HS-5 (cell line): ENCODE results near the gene TRPV4.
A peak's percentile ranks its signal among the peaks of the same experiment; 100 is the strongest.
"Not testable (repeated sequence)": the region's sequence is repeated elsewhere in the genome, so short reads cannot be mapped to it uniquely, and the experiment has no call there.

Experiments used
- DNase-seq: peaks from one replicate; pipeline ENCODE4 v3.0.0-alpha.2; 2012; ENCODE audit warnings: low read depth

Gene TRPV4

GRCh38 chr12:109833307-109834189 lies at the start of gene TRPV4:
TSS of gene TRPV4 (minus strand) at chr12:109833398. CDS start at chr12:109814796, 18,602 bp downstream.
- DNase-seq, result no peak

- no peak for DNase-seq
These were observed 48.6 kb upstream of the TRPV4 start for GRCh38 chr12:109881752-109882151.

- no peak for DNase-seq
These were observed 47.7 kb upstream of the TRPV4 start for GRCh38 chr12:109880938-109881337.

- DNase-seq, result no peak
These were observed 47.1 kb upstream of the TRPV4 start, which contains the start of gene GLTP for GRCh38 chr12:109880043-109880931. TSS of gene GLTP (minus strand) at chr12:109880541. CDS start at chr12:109880374, 167 bp downstream.

- DNase-seq, result no peak
These were observed 46.3 kb upstream of the TRPV4 start for GRCh38 chr12:109879351-109880042.

GRCh38 chr12:109878749-109879148 lies 45.6 kb upstream of the TRPV4 start:
- no peak for DNase-seq

- no peak for DNase-seq
These were observed 45.0 kb upstream of the TRPV4 start for GRCh38 chr12:109878247-109878625.

- DNase-seq, result no peak
These were observed 44.5 kb upstream of the TRPV4 start for GRCh38 chr12:109877504-109878246.

GRCh38 chr12:109876406-109876805 lies 43.2 kb upstream of the TRPV4 start:
- no peak for DNase-seq

GRCh38 chr12:109875572-109876131 lies 42.5 kb upstream of the TRPV4 start:
- DNase-seq, result no peak

- no peak for DNase-seq
These were observed 40.5 kb upstream of the TRPV4 start for GRCh38 chr12:109873653-109874052.

GRCh38 chr12:109871668-109872314 lies 38.6 kb upstream of the TRPV4 start:
- DNase-seq, result no peak

GRCh38 chr12:109870648-109871047 lies 37.5 kb upstream of the TRPV4 start:
- peak; percentile 25 for DNase-seq

GRCh38 chr12:109868182-109869051 lies 35.2 kb upstream of the TRPV4 start:
- DNase-seq, result no peak

- DNase-seq, result no peak
These were observed 31.7 kb upstream of the TRPV4 start for GRCh38 chr12:109864916-109865315.

GRCh38 chr12:109863847-109864712 lies 30.9 kb upstream of the TRPV4 start:
- no peak for DNase-seq

- DNase-seq, result not testable (repeated sequence)
These were observed 29.3 kb upstream of the TRPV4 start for GRCh38 chr12:109862491-109862890.

GRCh38 chr12:109861689-109862314 lies 28.6 kb upstream of the TRPV4 start:
- no peak for DNase-seq
